Bronchial epithelial cell (primary cell): Measurements from ENCODE around the gene FUT2. TPM values are rescaled to one million over a fixed set of nuclear protein-coding genes. Genes with fewer than 3 reads are reported as not detected.

ENCODE experiments used
- DNase-seq: peaks from one replicate; pipeline ENCODE4 v3.0.0-alpha.2; 2010; ENCODE audit warnings: low read depth
- FAIRE-seq: peaks from 2 replicates; lab custom pipeline; 2011; peaks lifted over from hg19 to GRCh38; lab: Jason Lieb, UNC
- H3K27me3 ChIP-seq: 2 replicates; pipeline ENCODE4 v1.5.1; 2011; ENCODE audit warnings: low read length; ENCODE audit not compliant: control insufficient read depth, insufficient read depth
- H3K36me3 ChIP-seq: 2 replicates; pipeline ENCODE4 v1.5.1; 2011; ENCODE audit warnings: low read length; ENCODE audit not compliant: control insufficient read depth, insufficient read depth
- H3K4me3 ChIP-seq: 2 replicates; pipeline ENCODE4 v1.5.1; 2011; ENCODE audit warnings: mild to moderate bottlenecking, low read depth, low read length, control low read depth
- CTCF ChIP-seq: IDR thresholded peaks from 2 replicates; pipeline ENCODE4 v1.5.1; 2011; ENCODE audit warnings: mild to moderate bottlenecking, moderate library complexity, low read length, control low read depth, inconsistent platforms; ENCODE audit not compliant: insufficient read depth, severe bottlenecking
- total RNA-seq: library from RNA; depleted of rRNA; stranded (reverse); fragments of >200 nt; gene quantifications from 2 replicates; pipeline ENCODE4 v1.2.1, GENCODE V29; 2014

Gene FUT2
- total RNA-seq, 1 donor from 2014 or later = 7.9 TPM

- DNase-seq (no peak), FAIRE-seq (no peak)
- TF ChIP-seq CTCF = no peak
- Histone ChIP-seq H3K27me3 (no peaks in the 10 kb centered on the region), H3K4me3 (no peak within 1 kb of the TSS), H3K36me3 (no peaks in the 10 kb centered on the region)
Measured at GRCh38 chr19:48672994-48673393, 22.8 kb upstream of the FUT2 start, which contains the start of gene NTN5. TSS of gene NTN5 (minus strand) at chr19:48673017. CDS start at chr19:48670986, 2,031 bp downstream.

- H3K27me3 ChIP-seq = no peaks in the 10 kb centered on the region
- FAIRE-seq = no peak
Measured at GRCh38 chr19:48673436-48674100, 22.2 kb upstream of the FUT2 start.

GRCh38 chr19:48674216-48674809 lies 21.5 kb upstream of the FUT2 start:
- TF ChIP-seq CTCF = no peak
- DNase-seq (no peak), FAIRE-seq (no peak)
- Histone ChIP-seq H3K4me3 (no peak overlapping the region), H3K27me3 (no peaks in the 10 kb centered on the region), H3K36me3 (no peaks in the 10 kb centered on the region)

More at GRCh38 chr19:48673436-48674100, 22.2 kb upstream of the FUT2 start:
- TF ChIP-seq CTCF = no peak
- DNase-seq = no peak
- Histone ChIP-seq H3K4me3 (no peak overlapping the region), H3K36me3 (no peaks in the 10 kb centered on the region)

GRCh38 chr19:48674921-48675824 lies 20.6 kb upstream of the FUT2 start:
- no peaks in the 10 kb centered on the region for H3K27me3 ChIP-seq
- no peak overlapping the region for H3K4me3 ChIP-seq
- DNase-seq = peak; percentile 58
- TF ChIP-seq CTCF = peak; percentile 90
- no peak for FAIRE-seq
- H3K36me3 ChIP-seq = no peaks in the 10 kb centered on the region

GRCh38 chr19:48676487-48676886 lies 19.3 kb upstream of the FUT2 start:
- no peak for TF ChIP-seq CTCF
- Histone ChIP-seq H3K27me3 (no peaks in the 10 kb centered on the region), H3K4me3 (no peak overlapping the region), H3K36me3 (no peaks in the 10 kb centered on the region)
- DNase-seq (no peak), FAIRE-seq (no peak)
